ENCODE measurements around the gene SLC6A13. TPM values are rescaled to one million over a fixed set of nuclear protein-coding genes. Genes with fewer than 3 reads are reported as not detected.

The SLC6A13 gene
- total RNA-seq, 1 donor from 2014 or later: 91.6 TPM

DNA sequence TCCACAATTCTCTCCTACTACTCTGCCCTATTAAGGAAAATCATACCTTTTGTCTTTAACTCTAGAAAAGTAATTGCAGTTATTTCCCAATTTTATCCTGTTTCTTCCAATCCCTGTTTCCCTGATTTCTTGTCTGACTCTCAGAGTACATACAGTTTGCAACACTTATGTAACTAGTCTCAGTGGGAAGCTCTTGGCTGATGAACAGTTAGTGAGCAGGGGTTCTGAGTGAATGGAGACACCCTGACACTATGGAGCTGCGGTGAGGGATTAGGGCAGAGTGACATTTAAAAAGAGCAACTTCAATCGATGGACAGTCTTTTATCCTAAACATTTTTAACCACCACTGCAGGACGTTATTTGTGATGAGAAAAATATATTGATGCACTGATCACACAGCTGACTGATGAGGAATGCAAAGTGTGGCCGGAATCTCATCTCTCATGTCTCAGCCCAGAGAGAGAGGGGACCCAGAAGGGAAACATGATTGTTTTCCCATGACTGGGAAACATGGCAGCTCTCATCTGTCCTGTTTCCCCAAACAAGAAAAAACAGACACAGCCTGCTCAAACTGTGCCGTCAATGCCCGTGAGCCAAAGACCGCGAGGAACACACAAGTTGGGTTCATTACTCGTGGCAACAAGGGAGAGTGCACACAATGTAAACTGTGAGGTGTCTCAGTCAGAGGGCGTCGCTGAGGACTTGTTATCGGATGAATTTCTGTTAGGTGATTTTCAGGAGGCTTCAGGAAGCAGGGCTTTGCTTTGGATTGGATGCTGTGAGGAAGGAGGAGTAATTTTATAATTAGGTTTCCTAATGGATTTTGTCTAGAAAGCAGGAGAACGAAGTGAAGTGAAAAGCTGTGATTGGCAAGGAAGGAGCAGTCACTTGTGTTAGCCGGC, 5.2 kb upstream of the SLC6A13 start:
- ATAC-seq (peak; percentile 50), DNase-seq (ENCODE audit: low spot score) (no peak)

DNA sequence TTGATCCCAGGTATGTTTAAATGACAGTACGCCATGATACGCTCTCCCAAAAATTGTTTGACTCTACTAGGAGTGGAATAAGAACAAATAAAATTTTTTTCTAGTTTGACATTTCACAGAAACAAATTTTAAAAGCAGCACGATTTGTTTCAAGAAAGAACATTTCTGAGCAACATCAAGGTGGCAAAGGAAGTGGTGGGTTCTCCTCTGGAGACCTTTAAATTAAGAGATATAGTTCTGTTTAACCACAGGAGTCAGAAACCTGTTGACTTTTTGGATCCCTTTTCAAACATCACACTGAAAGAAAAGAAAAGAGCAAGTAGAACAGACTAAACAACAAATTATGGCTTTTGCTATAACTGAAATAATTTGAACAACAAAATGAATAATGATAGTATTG, 2.5 kb upstream of the SLC6A13 start:
- no peak for ATAC-seq
- DNase-seq (ENCODE audit: low spot score): no peak

DNA sequence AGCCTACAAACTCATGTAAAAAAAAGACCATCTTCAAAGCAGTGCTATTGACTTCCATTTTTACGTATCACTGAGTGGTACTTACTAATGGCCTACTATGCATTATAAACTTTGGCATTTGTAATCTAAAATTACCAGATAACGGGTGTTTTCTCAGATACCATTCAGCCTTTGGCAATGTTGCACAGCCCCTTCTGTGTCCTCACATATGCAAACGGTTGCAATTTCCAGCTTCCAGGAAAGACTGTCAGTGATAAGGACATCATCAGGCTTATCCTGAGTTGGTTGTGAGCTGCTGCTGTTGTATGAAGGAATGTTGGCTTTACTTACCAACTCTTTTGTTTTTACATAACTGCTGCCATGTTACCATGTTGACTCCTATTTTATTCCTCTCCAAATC, 1.6 kb upstream of the SLC6A13 start:
- ATAC-seq (no peak), DNase-seq (ENCODE audit: low spot score) (no peak)

DNA sequence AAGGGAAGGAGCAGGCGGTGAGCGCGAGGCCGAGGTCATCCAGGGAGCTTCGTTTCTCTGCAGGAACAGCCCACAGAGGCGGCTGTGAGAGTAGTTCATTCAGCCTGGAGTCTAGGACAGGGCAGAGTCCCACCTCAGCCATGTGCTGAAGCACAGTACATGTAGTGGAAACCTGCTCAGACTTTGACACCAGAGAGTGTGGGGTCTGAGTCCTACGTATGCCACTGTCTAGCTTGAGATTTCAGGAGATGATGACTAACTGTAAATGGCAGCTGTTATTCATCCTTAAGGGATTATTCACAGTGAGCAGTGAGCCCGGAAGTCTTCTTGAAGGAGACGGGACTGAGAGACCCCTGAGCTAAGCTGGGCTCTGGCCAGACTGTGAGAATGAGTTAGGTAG, 938 bp upstream of the SLC6A13 start:
- DNase-seq (ENCODE audit: low spot score): no peak
- ATAC-seq: no peak

DNA sequence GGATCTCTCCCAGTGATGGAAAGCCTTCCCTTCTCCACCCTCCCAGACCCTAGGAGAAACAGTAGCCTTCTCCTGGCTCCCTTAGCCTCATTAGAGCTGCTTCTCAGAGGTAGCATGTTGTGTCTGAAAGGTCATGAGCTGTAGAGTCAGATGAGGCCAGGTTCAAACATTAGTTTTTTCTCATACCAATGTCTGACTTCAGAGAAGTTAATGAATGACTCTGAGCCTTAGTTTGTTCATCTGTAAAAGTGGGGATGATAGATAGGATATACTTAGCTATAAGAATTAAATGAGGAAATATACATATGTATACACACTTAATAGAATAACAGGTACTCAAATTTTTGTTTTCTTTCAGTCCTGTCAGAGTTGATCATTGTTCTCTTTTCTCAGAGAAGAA, 523 bp downstream of the SLC6A13 start:
- ATAC-seq: no peak

DNA sequence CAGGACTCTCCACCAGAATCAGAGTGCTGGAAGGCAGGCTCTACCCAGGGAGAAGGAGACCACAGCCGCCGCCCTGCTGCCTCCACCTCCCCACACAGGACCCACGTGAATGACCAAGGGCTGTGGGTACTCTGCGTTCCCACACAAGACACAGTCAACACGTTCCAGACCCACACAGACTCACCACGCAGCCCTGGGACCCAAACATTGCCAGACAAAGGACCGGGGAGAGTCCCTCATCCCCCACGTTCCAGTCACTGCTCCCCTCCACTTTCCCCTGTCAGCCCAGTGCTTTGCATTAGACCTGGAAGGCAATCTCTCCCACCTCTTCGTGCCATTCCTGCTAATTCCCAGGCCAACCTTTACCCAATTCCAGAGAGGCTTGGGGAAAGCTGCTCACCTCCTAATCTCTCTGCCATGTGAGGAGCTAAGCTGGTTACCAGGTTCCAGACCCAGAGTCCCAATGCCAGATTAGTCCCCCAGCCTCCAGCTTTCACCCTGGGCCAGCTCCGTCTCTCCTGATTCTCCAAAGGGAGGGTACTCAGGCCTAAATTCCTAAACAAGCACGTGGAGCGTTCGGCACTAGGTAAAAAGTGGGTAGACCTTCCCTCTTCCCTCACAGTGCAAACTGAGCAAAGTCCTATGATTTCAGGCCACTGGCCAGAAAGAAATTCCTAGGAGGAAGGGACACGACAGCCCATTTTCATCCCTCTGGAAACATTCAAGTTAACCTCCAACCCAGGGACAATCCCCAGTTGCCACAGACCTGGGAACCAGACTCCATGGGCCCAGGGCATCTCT, 4.9 kb downstream of the SLC6A13 start:
- peak; percentile 82 for ATAC-seq
- DNase-seq (ENCODE audit: low spot score): no peak

More for the DNA sequence above, 523 bp downstream of the SLC6A13 start:
- DNase-seq (ENCODE audit: low spot score): no peak

DNA sequence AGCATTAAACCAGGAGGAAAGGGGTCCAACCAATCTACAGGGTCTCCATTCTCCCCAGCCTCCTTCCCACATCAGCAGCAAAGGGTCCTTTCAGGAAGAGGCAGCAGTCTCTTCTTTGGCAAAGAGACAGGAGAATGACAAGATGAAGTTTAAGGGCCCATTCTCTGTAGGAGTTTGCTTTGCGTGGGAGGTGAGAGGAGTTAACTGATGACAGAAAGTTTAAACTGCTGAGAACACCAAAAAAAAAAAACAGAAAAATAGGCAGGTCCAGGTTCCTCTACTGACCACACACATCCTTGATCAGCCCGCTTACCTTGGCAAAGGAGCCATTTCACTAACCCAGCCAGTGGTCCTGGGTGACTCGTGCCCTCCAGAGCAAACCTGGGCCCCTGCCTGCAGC, 5.7 kb downstream of the SLC6A13 start:
- ATAC-seq: no peak

DNA sequence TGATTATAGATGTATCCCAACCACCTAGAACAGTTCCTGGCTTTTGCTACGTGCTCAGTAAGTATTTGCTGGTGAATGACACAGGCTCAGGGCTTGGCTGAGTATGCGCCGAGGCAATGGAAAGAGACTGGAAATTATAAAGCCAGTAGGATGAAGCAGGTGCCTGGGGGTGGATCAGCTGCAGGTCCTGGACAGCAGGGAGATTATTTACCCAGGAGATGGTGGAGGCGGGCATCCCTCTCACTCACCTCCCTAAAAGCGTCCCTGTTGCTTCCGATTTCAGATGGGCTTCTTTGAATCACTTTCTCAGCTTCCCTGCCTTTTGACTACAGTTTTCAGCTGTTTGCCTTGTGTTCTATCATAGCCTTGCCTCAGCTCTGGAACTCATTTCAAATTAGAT, 6.4 kb downstream of the SLC6A13 start:
- ATAC-seq (no peak), DNase-seq (ENCODE audit: low spot score) (no peak)

More for the DNA sequence above, 5.7 kb downstream of the SLC6A13 start:
- DNase-seq (ENCODE audit: low spot score): no peak

DNA sequence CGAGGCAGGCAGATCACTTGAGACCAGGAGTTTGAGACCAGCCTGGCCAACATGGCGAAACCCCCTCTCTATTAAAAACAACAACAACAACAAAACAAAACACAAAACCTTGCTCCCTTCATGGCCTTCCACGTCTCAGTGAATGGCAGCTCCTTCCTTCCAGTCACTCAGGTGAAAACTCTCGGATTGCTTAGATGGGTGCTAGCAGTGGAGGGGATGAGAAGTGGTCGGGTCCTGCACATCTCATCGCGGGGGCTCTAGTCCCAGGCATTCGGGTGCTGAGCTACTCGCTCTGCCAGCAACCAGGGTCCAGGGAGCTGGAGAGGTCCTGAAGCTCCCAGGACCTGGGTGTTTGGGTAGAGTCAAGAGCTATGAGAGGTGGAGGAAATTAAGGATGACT, 7.7 kb downstream of the SLC6A13 start:
- ATAC-seq: no peak
- no peak for DNase-seq (ENCODE audit: low spot score)

DNA sequence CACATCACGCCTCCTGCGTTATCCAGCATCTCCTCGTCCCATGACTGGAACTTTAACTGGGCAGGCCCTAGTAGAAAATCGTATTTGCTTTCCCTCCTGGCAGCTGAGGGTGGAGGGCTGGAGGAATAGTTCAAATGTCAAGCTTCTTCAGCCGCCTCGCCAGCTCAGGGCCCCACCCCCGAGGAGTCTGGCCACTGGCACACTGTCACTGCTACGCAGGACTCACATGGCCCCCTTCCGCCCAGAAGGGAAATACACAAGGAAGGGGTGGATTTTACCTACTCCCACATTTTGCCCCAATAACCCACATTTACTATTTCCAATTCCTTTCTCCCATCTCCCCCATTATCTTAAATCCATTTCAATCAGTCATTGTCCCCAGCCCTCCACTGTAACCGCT, 8.6 kb downstream of the SLC6A13 start:
- DNase-seq (ENCODE audit: low spot score): no peak
- no peak for ATAC-seq

DNA sequence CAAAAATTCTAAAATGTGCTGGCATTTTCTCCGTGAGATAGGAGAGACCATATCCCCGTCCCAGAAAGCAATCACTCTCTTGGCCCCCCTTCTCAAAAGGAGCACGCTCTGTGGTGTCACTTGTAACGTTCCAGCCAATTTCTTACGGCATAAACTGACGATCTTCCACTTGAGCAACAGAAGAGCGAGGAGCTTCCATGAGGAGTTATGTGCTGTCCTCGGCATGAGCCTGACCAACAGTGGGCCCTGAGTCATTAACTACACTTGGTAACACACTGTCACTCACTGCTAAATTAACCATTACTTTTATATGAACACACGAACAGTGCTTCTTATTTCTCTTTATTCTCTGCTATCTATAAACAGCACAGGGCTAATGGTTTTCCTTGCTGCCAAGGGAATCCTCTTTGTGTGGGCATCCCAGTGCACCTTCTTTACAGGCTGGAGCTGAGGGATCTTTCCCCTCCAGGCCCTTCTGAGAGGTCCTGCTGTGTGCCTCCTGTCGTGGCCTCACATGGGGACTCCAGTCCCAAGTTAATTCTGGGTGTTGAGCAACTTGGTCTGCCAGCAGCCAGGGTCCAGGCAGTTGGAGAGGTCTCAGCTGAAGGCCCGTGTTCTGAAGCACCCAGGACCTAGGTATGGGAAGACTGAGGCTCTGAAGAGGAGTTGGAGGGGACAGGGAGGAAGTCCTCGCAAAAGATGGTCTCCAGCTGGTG, 9.4 kb downstream of the SLC6A13 start:
- ATAC-seq (no peak), DNase-seq (ENCODE audit: low spot score) (no peak)

DNA sequence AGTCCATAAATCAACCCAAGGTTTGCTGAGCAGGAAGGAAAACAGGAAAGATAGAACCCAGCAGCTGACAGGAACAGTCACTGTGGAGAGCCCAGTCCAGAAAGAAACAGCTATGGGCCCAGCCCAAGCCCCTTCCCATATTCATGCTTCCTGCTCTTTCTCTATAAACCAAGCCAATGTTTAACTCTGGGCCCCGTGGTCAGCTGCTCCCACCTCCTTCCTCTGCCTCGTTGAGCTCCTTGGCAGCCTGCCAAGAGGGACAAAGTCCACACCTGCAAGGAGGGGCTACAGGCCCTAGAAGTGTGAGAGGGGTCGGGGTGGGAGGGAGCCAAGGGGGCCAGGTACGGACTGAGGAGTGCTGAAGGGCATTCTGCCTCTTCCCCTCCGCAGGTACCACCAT, 10.0 kb downstream of the SLC6A13 start:
- DNase-seq (ENCODE audit: low spot score): no peak
- no peak for ATAC-seq

DNA sequence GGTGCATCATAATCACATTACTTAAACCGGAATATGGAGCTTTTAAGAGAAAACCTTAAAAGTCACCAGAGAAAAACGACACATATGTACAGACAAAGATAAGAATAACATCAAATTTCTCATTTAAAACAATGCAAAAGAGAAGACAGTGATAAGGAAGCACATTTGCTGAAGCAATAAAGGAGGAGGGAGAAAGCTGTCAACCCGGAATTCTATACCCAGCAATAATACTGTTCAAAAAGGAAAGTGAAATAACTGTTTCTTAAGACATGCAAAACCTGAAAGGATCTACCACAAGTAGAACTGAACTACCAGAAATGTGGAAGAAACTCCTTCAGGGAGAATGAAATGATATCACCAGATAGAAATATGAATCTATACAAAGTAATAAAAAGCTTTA, 15.4 kb downstream of the SLC6A13 start:
- no peak for DNase-seq (ENCODE audit: low spot score)

DNA sequence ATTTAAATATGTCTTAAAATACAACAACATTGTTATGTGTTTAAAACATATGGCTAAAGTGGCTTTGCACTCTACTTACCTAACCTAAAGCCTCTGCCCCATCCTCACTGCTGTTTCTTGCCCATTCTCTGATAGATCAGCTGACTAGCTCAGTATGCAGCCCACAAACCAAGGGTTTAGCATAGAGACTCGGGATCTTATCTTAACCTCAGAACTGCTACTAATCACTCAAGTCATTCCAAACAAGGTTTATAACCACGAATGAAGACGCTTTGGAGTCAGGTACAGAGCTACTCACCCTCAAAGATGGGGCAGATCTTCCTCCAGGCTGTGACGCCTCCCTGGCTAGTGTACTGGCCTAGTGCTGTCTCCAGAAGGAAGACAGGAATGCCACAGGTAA, 19.3 kb downstream of the SLC6A13 start:
- DNase-seq (ENCODE audit: low spot score): no peak
- ATAC-seq: no peak

More for the DNA sequence above, 15.4 kb downstream of the SLC6A13 start:
- no peak for ATAC-seq

DNA sequence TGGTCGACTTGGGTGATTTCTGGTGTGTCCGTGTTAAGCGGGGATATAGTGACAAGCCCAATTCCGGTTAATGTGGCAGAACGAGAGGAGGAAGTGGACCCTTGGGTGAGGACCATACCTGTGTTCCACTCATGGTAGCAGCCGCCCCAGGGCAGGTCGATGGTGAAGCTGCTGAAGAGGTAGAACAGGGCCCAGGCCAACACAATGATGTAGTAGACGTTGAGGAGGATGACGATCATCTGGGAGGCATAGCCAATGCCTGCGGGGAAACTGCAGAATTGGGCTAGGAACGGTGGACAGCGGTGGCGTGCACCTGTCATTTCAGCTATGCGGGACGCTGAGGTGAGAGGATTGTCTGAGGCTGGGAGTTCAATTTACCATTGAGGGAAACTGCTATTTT, 20.1 kb downstream of the SLC6A13 start:
- ATAC-seq (no peak), DNase-seq (ENCODE audit: low spot score) (no peak)

DNA sequence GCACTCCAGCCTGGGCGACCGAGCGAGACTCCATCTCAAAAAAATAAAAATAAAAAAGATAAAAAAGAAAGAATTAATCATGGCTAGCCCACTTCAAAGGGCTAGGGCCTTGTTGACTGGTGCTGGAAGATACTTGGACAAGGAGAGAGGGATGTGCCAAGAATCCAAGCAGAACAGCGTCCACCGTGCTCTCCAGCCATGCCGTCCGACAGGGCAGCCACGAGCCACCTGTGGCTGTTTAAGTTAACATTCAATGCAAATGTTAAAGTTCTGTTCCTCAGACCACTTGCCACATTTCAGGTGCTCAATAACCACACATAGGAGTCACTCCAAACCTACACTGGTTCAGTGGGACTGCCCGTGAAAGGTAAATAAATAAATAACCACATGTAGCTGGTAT, 21.4 kb downstream of the SLC6A13 start:
- DNase-seq (ENCODE audit: low spot score) (peak; percentile 1), ATAC-seq (no peak)

DNA sequence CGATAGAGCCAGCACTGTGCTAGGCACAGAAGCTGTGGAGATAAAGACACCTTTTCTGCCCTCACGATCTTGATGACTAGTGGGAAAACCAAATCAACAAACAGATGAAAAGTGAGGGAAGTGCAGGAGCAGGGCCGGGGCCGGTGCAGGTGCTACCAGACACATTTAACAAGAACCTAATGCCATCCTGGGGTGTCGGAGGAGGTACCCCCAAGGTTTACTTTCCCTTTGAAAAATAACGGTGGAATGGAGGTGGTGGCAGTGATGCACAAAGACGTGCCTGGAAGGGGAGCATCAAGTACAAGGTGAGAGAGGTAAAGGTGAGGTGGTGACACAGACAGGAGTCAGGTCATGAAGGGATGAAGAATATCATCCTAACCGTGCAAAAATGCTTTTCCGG, 22.1 kb downstream of the SLC6A13 start:
- DNase-seq (ENCODE audit: low spot score): no peak
- ATAC-seq: no peak

DNA sequence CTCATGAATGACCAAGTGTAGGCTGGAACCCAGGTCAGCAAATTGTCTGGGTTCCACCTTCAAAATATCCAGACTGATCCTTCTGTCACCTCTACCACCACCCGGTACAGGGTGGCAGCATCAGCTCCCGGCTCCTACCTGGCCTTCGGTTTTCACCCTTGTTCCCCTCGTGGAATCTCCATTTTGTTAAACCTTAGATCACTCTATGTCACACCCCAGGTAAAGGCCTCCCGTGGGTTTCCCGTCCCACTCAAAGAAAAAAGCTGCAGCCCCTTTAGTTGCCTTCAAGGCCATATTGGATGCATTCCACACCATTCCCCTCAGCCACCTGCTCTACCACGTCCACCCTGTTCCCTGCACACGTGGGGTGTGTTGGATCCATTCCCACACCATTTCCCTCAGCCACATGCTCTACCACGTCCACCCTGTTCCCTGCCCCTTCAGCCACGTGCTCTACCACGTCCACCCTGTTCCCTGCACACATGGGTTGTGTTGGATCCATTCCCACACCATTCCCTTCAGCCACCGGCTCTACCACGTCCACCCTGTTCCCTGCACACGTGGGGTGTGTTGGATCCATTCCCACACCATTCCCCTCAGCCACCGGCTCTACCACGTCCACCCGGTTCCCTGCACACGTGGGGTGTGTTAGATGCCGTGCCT, 23.8 kb downstream of the SLC6A13 start:
- no peak for ATAC-seq
- peak; percentile 22 for DNase-seq (ENCODE audit: low spot score)

DNA sequence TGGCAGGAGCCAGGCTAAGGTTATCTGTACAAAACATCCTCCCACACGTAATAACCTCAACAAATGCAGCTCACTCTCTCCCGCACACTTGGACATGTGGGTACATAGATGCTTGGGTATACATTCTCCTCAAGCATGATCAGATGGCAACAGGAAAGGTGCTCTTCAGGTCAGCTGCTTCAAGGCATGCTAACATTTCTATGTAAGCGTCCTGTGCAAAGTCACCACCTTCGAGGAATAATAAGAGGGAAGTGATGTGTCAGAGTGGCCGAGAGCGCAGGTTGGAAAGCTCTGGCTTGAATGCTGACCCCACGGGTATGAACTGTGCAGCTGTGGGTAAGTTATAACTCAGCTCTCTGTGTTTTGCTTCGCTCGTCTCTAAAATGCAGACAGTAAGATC, 24.5 kb downstream of the SLC6A13 start:
- ATAC-seq (no peak), DNase-seq (ENCODE audit: low spot score) (peak; percentile 34)

DNA sequence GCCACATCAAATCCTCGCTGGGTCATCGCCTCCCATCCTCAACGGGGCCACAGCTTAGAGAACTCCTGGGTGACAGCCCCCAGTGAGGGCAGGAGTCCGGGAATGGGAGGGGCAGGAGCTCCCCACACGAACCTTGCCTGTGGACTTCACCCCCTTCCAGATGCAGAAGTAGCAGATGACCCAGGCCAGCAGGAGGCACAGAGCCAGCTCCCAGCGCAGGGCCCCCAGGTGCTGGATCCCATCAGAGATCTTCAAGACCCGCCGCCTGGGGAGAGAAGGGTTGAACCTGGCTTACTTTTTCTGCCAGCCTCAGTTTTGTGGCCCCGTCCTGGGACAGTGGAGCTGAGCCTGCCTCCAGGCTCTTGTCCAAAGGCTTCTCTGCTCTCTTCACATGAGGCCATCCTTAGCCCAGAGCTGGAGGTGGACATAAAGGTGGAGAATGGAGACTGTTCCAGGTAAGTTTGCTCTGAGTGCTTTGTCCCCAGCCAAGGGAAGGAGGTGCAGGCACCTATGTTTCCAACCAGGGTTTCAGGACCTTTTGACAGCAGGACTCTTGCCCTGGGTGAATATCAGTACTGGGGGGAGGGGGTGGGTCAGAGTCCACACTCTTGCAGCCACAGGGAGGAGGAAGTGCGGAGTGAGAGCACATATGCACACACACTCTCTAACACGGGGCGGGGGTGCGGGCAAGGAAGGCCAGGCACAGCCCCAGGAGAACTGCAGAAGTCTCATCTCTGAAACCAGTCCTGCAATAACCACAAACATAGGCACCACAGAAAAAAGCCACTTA, 25.4 kb downstream of the SLC6A13 start:
- DNase-seq (ENCODE audit: low spot score) (peak; percentile 91), ATAC-seq (peak; percentile 81)

All from left lobe of liver (tissue), 2 donors.